ENCODE data around the gene PLXDC1. TPM values are rescaled to one million over a fixed set of nuclear protein-coding genes. Genes with fewer than 3 reads are reported as not detected.
"Not testable (repeated sequence)": the region's sequence is repeated elsewhere in the genome, so short reads cannot be mapped to it uniquely, and the experiment has no call there.

Gene PLXDC1
- total and polyA plus RNA-seq, 3 experiments from 2014 or later: 2.5 to 10.3 (median 2.9) TPM

GRCh38 chr17:39169518-39169917 lies 18.1 kb upstream of the PLXDC1 start:
- no peak for DNase-seq
- no peak overlapping the region for H3K4me3 ChIP-seq (ENCODE audit: low read length)
- peak overlapping the region in 1 of 7 donors; percentile 30 for H3K4me3 Mint-ChIP-seq
- ChIA-PET CTCF (interaction anchor here (1.1 to 8.5 kb wide), 4 partner anchors 16 to 186 kb away, joined by 3 to 121 read pairs (median 58); partner anchors contain the start of gene PLXDC1), POLR2A (interaction anchor here (0.6 kb wide), 1 partner anchor 26 kb away, joined by 3 read pairs; no protein-coding TSS in a partner anchor)
- no peaks in the 10 kb centered on the region for H3K9me3 ChIP-seq (ENCODE audit: low read length)
- H3K4me1 ChIP-seq (ENCODE audit: insufficient read depth, low read length): peaks cover 17% of the 10 kb centered on the region
- no peaks in the 10 kb centered on the region for H3K27me3 ChIP-seq (ENCODE audit: insufficient read depth, low read length, poor library complexity, severe bottlenecking)
- no peaks in the 10 kb centered on the region for H3K36me3 ChIP-seq (ENCODE audit: insufficient read depth, low read length)
- H3K36me3 Mint-ChIP-seq: peaks cover 0 to 5% (median 0%) of the 10 kb centered on the region in 3 donors
- no peaks in the 10 kb centered on the region for H3K9me3 Mint-ChIP-seq
- no peak overlapping the region for H3K27ac Mint-ChIP-seq
- peaks cover 3 to 5% of the 10 kb centered on the region in 2 donors for H3K27me3 Mint-ChIP-seq
- no peak overlapping the region for H3K27ac ChIP-seq (ENCODE audit: low read depth, low read length)
- H3K4me1 Mint-ChIP-seq: peaks cover 29 to 53% (median 40%) of the 10 kb centered on the region in 3 donors

DNA sequence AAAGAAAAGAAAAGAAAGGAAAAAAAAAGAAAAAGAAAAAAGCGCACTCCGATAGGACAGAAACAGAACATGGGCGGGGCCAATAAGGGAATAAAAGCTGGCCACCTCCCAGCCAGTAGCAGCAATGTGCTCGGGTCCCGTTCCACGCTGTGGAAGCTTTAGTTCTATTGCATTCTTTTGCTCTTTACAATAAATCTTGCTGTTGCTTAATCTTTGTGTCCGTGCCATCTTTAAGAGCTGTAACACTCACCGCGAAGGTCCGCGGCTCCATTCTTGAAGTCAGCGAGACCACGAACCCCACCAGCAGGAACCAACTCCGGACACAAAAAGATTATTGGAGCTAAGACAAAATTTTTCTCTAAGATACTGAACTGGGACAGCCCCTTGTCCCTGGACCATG lies 17.7 kb upstream of the PLXDC1 start:
- Mint-ChIP-seq H3K9me3 (no peaks in the 10 kb centered on the region), H3K36me3 (peaks cover 0 to 5% (median 0%) of the 10 kb centered on the region in 3 donors), H3K27me3 (peaks cover 3 to 5% of the 10 kb centered on the region in 2 donors), H3K27ac (peak overlapping the region in 1 of 8 donors; percentile 48), H3K4me3 (peak overlapping the region in 1 of 7 donors; percentile 30), H3K4me1 (peaks cover 31 to 57% (median 42%) of the 10 kb centered on the region in 3 donors)
- Histone ChIP-seq H3K9me3 (ENCODE audit: low read length) (no peaks in the 10 kb centered on the region), H3K27ac (ENCODE audit: low read depth, low read length) (no peak overlapping the region), H3K4me1 (ENCODE audit: insufficient read depth, low read length) (peaks cover 16% of the 10 kb centered on the region), H3K36me3 (ENCODE audit: insufficient read depth, low read length) (no peaks in the 10 kb centered on the region), H3K27me3 (ENCODE audit: insufficient read depth, low read length, poor library complexity, severe bottlenecking) (no peaks in the 10 kb centered on the region), H3K4me3 (ENCODE audit: low read length) (no peak overlapping the region)
- CTCF ChIA-PET: interaction anchor here (1.1 to 8.5 kb wide), 3 partner anchors 16 to 186 kb away, joined by 3 to 121 read pairs (median 110); partner anchors contain the start of gene PLXDC1
- POLR2A ChIA-PET: interaction anchor here (0.5 to 0.6 kb wide), 2 partner anchors 27 to 267 kb away, joined by 3 to 5 read pairs; no protein-coding TSS in a partner anchor
- DNase-seq: no peak

DNA sequence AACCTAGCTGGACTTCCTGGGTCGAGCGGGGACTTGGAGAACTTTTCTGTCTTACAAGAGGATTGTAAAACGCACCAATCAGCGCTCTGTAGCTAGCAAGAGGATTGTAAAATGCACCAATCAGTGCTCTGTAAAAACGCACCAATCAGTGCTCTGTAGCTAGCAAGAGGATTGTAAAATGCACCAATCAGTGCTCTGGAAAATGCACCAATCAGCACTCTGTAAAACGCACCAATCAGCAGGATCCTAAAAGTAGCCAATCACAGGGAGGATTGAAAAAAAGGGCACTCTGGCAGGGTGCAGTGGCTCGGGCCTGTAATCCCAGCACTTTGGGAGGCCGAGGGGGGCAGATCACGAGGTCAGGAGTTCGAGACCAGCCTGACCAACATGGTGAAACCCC lies 17.1 kb upstream of the PLXDC1 start:
- peaks cover 16% of the 10 kb centered on the region for H3K4me1 ChIP-seq (ENCODE audit: insufficient read depth, low read length)
- POLR2A ChIA-PET: interaction anchor here (0.5 to 2.7 kb wide), 2 partner anchors 15 to 267 kb away, joined by 5 to 12 read pairs; no protein-coding TSS in a partner anchor

GRCh38 chr17:39167476-39167875 lies 16.0 kb upstream of the PLXDC1 start:
- Mint-ChIP-seq H3K9me3 (no peaks in the 10 kb centered on the region), H3K4me1 (peaks cover 31 to 47% (median 38%) of the 10 kb centered on the region in 3 donors), H3K27me3 (peaks cover 1 to 3% of the 10 kb centered on the region in 2 donors), H3K4me3 (peak overlapping the region in 6 of 7 donors; percentile 5 to 78 (median 44)), H3K27ac (peak overlapping the region in 3 of 8 donors; percentile 0 to 66 (median 14)), H3K36me3 (peaks cover 0 to 5% (median 0%) of the 10 kb centered on the region in 3 donors)
- Histone ChIP-seq H3K27me3 (ENCODE audit: insufficient read depth, low read length, poor library complexity, severe bottlenecking) (no peaks in the 10 kb centered on the region), H3K4me1 (ENCODE audit: insufficient read depth, low read length) (peaks cover 16% of the 10 kb centered on the region), H3K36me3 (ENCODE audit: insufficient read depth, low read length) (no peaks in the 10 kb centered on the region), H3K9me3 (ENCODE audit: low read length) (no peaks in the 10 kb centered on the region), H3K4me3 (ENCODE audit: low read length) (no peak overlapping the region), H3K27ac (ENCODE audit: low read depth, low read length) (no peak overlapping the region)
- ChIA-PET CTCF (interaction anchor here (1.4 to 8.5 kb wide), 4 partner anchors 7 to 184 kb away, joined by 3 to 121 read pairs (median 64); partner anchors contain the start of gene PLXDC1), POLR2A (interaction anchor here (0.6 to 2.7 kb wide), 4 partner anchors 11 to 168 kb away, joined by 3 to 12 read pairs (median 4); no protein-coding TSS in a partner anchor)
- peak in 1 of 5 donors; percentile 23 for DNase-seq

More for the DNA sequence above, 17.1 kb upstream of the PLXDC1 start:
- DNase-seq; H3K36me3 Mint-ChIP-seq; H3K27me3 Mint-ChIP-seq; H3K4me3 Mint-ChIP-seq; H3K27ac ChIP-seq (ENCODE audit: low read depth, low read length); H3K9me3 Mint-ChIP-seq; H3K36me3 ChIP-seq (ENCODE audit: insufficient read depth, low read length); H3K9me3 ChIP-seq (ENCODE audit: low read length); H3K27me3 ChIP-seq (ENCODE audit: insufficient read depth, low read length, poor library complexity, severe bottlenecking); H3K4me3 ChIP-seq (ENCODE audit: low read length): not testable (repeated sequence)
- H3K4me1 Mint-ChIP-seq: peaks cover 31 to 56% (median 40%) of the 10 kb centered on the region in 3 donors
- CTCF ChIA-PET: interaction anchor here (0.7 to 8.5 kb wide), 5 partner anchors 16 to 281 kb away, joined by 3 to 121 read pairs (median 4); partner anchors contain the start of gene PLXDC1
- H3K27ac Mint-ChIP-seq: peak overlapping the region in 1 of 8 donors; percentile 33

DNA sequence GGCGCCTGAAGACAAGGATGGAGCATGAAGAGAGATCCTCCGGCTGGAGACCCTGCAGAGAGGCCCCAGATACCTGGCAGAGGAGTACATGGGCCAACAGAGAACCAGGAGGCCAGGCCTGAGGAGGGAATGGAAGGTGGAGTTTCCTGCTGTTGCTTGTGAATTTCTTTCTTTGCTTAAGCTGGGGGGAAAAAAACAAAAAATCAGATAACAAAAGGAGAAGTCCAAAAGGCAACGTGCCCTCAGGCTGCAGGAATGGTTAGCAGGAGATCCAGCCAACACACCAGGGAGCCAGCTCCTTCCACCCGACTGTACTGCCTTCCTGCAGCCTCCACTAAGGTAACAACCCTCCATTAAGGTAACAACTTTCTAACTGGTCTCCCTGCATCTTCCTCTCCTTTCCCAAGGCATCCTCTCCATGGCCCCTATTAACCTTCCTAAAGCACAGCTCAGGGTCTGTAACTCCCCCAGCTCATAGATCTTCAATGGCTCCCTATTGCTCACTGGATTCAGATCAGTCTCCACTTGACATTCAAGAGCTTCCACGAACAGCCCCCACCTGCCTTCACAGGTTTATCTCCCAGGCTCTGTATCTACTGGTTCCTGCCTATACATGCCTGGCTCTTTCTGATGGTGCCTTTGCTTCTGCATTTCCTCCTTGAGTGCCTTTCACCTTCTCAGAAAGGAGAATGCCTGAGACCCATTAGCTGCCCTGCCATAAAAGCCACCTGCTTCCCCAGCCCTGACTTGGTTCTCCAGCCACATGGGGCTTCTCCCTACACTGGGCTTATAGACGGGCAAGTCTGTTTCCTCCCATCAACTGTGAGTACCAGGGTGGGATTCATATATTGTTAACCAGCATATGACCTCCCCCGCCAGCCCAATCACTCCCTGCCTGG lies 15.2 kb upstream of the PLXDC1 start:
- no peak overlapping the region for H3K27ac ChIP-seq (ENCODE audit: low read depth, low read length)

DNA sequence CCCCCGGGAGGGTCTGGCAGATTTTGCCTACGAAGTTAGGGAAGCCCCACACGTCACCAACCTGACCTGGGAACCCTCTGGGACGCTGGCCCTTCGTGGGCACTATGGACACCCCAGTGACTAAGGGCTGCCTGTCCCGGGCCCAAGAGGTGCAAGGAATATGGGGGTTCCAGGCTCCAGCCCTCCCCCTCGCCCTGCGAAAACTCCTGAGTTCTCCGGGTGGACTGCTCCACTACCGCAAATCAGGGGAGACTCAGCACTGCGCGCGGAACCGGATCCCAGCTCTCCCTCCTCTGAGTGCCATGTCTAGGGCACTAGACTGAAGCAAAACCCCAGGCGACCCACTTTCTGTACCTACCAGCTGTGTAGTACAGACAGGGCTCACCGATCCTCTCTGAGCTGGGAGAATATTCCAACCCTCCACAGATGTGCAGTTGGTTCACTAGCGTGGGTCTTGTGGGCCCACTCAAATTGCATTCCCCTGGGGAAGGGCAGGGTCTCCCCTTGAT lies 14.5 kb upstream of the PLXDC1 start, which contains the start of gene ARL5C:
ARL5C (minus strand) TSS at position 321 of the 509 bp plus-strand sequence. CDS start 401 bp downstream, outside the sequence.
- Histone ChIP-seq H3K4me1 (ENCODE audit: insufficient read depth, low read length) (peaks cover 16% of the 10 kb centered on the region), H3K9me3 (ENCODE audit: low read length) (no peaks in the 10 kb centered on the region), H3K27ac (ENCODE audit: low read depth, low read length) (no peak within 1 kb of the TSS), H3K27me3 (ENCODE audit: insufficient read depth, low read length, poor library complexity, severe bottlenecking) (no peaks in the 10 kb centered on the region), H3K4me3 (ENCODE audit: low read length) (peak within 1 kb of the TSS; percentile 92), H3K36me3 (ENCODE audit: insufficient read depth, low read length) (no peaks in the 10 kb centered on the region)
- peaks cover 0 to 5% (median 0%) of the 10 kb centered on the region in 3 donors for H3K36me3 Mint-ChIP-seq
- H3K27me3 Mint-ChIP-seq: peaks cover 0 to 3% of the 10 kb centered on the region in 2 donors
- peak within 1 kb of the TSS in 7 of 8 donors; percentile 19 to 98 (median 82) for H3K27ac Mint-ChIP-seq
- H3K4me1 Mint-ChIP-seq: peaks cover 31 to 41% (median 32%) of the 10 kb centered on the region in 3 donors
- CTCF ChIA-PET: interaction anchor here (0.7 to 8.5 kb wide), 10 partner anchors 9 to 294 kb away, joined by 3 to 121 read pairs (median 12); partner anchors contain the start of gene PLXDC1
- no peak for DNase-seq
- POLR2A ChIA-PET: interaction anchor here (0.8 to 2.7 kb wide), 4 partner anchors 7 to 13 kb away, joined by 3 to 12 read pairs (median 6); no protein-coding TSS in a partner anchor
- H3K4me3 Mint-ChIP-seq: peak within 1 kb of the TSS; percentile 91 to 98 (median 94)
- H3K9me3 Mint-ChIP-seq: no peaks in the 10 kb centered on the region

More for the DNA sequence above, 15.2 kb upstream of the PLXDC1 start:
- no peak for DNase-seq
- no peaks in the 10 kb centered on the region for H3K9me3 Mint-ChIP-seq
- peaks cover 0 to 3% of the 10 kb centered on the region in 2 donors for H3K27me3 Mint-ChIP-seq
- no peaks in the 10 kb centered on the region for H3K36me3 ChIP-seq (ENCODE audit: insufficient read depth, low read length)
- peaks cover 16% of the 10 kb centered on the region for H3K4me1 ChIP-seq (ENCODE audit: insufficient read depth, low read length)
- H3K9me3 ChIP-seq (ENCODE audit: low read length): no peaks in the 10 kb centered on the region
- no peaks in the 10 kb centered on the region for H3K27me3 ChIP-seq (ENCODE audit: insufficient read depth, low read length, poor library complexity, severe bottlenecking)
- H3K4me3 ChIP-seq (ENCODE audit: low read length): no peak overlapping the region
- peaks cover 0 to 5% (median 0%) of the 10 kb centered on the region in 3 donors for H3K36me3 Mint-ChIP-seq
- H3K27ac Mint-ChIP-seq: peak overlapping the region in 3 of 8 donors; percentile 0 to 66 (median 14)
- peak overlapping the region; percentile 2 to 94 (median 57) for H3K4me3 Mint-ChIP-seq
- POLR2A ChIA-PET: interaction anchor here (0.6 to 2.7 kb wide), 4 partner anchors 10 to 29 kb away, joined by 3 to 12 read pairs (median 3); no protein-coding TSS in a partner anchor
- CTCF ChIA-PET: interaction anchor here (0.7 to 8.5 kb wide), 7 partner anchors 8 to 183 kb away, joined by 3 to 121 read pairs (median 4); partner anchors contain the start of gene PLXDC1
- peaks cover 31 to 41% (median 32%) of the 10 kb centered on the region in 3 donors for H3K4me1 Mint-ChIP-seq

Measured in CD8-positive, alpha-beta memory T cell (primary cell).